Measurements from ENCODE around the gene ARL17A.
"Not testable (repeated sequence)": the region's sequence is repeated elsewhere in the genome, so short reads cannot be mapped to it uniquely, and the experiment has no call there.

- not testable (repeated sequence) for TF ChIP-seq POLR2A (IDR thresholded peaks at IDR 0.05)
- TF ChIP-seq, protein P1, sequence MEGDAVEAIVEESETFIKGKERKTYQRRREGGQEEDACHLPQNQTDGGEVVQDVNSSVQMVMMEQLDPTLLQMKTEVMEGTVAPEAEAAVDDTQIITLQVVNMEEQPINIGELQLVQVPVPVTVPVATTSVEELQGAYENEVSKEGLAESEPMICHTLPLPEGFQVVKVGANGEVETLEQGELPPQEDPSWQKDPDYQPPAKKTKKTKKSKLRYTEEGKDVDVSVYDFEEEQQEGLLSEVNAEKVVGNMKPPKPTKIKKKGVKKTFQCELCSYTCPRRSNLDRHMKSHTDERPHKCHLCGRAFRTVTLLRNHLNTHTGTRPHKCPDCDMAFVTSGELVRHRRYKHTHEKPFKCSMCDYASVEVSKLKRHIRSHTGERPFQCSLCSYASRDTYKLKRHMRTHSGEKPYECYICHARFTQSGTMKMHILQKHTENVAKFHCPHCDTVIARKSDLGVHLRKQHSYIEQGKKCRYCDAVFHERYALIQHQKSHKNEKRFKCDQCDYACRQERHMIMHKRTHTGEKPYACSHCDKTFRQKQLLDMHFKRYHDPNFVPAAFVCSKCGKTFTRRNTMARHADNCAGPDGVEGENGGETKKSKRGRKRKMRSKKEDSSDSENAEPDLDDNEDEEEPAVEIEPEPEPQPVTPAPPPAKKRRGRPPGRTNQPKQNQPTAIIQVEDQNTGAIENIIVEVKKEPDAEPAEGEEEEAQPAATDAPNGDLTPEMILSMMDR (IDR thresholded peaks at IDR 0.05): not testable (repeated sequence)
Observed at GRCh38 chr17:46505896-46506295, 73.6 kb downstream of the ARL17A start.
